Measurements from ENCODE around the gene PDGFA. TPM values are rescaled to one million over a fixed set of nuclear protein-coding genes. Genes with fewer than 3 reads are reported as not detected.

PDGFA gene
- total and polyA plus RNA-seq, 9 donors: 3.7 to 35.5 (median 8.7) TPM

DNA sequence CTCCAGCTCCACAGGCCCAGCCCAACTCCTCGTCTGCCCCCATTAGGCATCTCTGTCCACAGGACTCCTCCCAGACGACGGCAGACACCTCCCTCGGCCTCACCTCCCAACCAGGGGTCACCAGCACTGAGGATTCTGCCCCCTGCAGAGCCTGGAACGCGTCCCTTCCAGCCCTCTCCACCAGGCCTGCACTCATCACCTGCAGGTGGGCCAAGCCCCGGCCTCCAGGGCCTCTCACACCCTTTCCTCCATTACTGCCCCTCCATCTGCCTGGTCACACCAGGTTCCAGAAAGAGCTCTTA is 42.7 kb upstream of the PDGFA start:
- Histone ChIP-seq H3K27ac (no peak overlapping the region), H3K9me3 (no peaks in the 10 kb centered on the region), H3K27me3 (no peaks in the 10 kb centered on the region), H3K36me3 (no peaks in the 10 kb centered on the region), H3K4me1 (ENCODE audit: insufficient read depth) (peaks cover 3% of the 10 kb centered on the region), H3K4me3 (no peak overlapping the region)
- intact Hi-C loops (cut with DNase I): no loop called here
- WGBS, 3 donors: 91 to 93% (median 92%) methylated on average over 7 of the region's 7 CpGs
- TF ChIP-seq, protein P1, sequence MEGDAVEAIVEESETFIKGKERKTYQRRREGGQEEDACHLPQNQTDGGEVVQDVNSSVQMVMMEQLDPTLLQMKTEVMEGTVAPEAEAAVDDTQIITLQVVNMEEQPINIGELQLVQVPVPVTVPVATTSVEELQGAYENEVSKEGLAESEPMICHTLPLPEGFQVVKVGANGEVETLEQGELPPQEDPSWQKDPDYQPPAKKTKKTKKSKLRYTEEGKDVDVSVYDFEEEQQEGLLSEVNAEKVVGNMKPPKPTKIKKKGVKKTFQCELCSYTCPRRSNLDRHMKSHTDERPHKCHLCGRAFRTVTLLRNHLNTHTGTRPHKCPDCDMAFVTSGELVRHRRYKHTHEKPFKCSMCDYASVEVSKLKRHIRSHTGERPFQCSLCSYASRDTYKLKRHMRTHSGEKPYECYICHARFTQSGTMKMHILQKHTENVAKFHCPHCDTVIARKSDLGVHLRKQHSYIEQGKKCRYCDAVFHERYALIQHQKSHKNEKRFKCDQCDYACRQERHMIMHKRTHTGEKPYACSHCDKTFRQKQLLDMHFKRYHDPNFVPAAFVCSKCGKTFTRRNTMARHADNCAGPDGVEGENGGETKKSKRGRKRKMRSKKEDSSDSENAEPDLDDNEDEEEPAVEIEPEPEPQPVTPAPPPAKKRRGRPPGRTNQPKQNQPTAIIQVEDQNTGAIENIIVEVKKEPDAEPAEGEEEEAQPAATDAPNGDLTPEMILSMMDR (IDR thresholded peaks at IDR 0.05): no peak
- TF ChIP-seq POLR2A (IDR thresholded peaks at IDR 0.05) (no peak), EP300 (IDR thresholded peaks at IDR 0.05) (no peak)
- DNase-seq: no peak

DNA sequence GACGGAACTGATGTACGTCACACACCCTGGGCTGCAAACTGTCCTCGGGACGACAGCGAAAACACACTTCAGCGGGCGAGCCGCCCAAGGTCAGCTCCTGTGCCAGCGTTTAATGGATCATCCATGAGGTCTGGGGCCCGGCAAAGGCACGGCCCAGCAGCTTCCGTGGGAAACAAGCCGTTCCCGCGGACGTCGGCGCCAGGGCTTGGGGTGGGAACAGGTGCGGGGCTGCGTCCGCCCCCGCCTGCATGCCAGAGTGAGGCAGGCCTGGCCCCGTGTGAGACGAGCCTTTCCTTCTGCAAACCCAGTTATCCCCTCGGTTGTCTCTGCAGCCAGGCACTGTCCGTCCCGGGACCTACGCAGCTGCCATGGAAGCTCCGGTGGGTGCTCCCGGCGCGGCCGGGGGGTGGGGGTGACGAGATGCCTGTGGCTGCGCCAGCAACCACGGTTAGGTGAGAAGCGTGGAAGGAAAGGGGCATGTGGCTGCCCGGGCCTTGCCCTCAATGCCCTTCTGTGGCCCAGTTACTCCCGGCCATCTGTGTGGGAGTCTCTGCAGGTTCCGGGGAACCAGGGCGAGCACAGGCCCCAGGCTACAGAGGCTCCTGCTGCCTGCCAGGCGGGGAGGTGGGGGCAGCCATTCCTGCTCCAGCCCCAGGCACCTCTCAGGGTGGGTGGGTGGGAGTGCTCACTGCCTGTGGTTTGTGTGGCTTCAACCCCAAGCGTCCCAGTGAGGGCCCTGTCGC is 42.2 kb upstream of the PDGFA start:
- H3K9me3 ChIP-seq: no peaks in the 10 kb centered on the region
- peaks cover 3% of the 10 kb centered on the region for H3K4me1 ChIP-seq (ENCODE audit: insufficient read depth)
- intact Hi-C loops (cut with DNase I): no loop called here
- TF ChIP-seq POLR2A (IDR thresholded peaks at IDR 0.05) (no peak), EP300 (IDR thresholded peaks at IDR 0.05) (no peak)
- TF ChIP-seq, protein P1 (IDR thresholded peaks at IDR 0.05): no peak
- H3K4me3 ChIP-seq: no peak overlapping the region
- 54 to 72% (median 63%) methylated on average over 44 of the region's 44 CpGs for WGBS, 3 donors
- H3K36me3 ChIP-seq: no peaks in the 10 kb centered on the region
- H3K27ac ChIP-seq: no peak overlapping the region
- H3K27me3 ChIP-seq: no peaks in the 10 kb centered on the region
- peak; percentile 40 to 88 (median 69) for DNase-seq

- H3K4me3 ChIP-seq: no peak overlapping the region
- TF ChIP-seq, protein P1 (IDR thresholded peaks at IDR 0.05): no peak
- TF ChIP-seq EP300 (IDR thresholded peaks at IDR 0.05) (no peak), POLR2A (IDR thresholded peaks at IDR 0.05) (no peak)
- no peaks in the 10 kb centered on the region for H3K27me3 ChIP-seq
- H3K27ac ChIP-seq: no peak overlapping the region
- no peaks in the 10 kb centered on the region for H3K36me3 ChIP-seq
- H3K9me3 ChIP-seq: no peaks in the 10 kb centered on the region
- WGBS, 3 donors: 74 to 83% (median 81%) methylated on average over 21 of the region's 21 CpGs
- intact Hi-C loops (cut with DNase I): no loop called here
- H3K4me1 ChIP-seq (ENCODE audit: insufficient read depth): peaks cover 3% of the 10 kb centered on the region
- no peak for DNase-seq
Observed at GRCh38 chr7:560966-561630, 41.5 kb upstream of the PDGFA start.

DNA sequence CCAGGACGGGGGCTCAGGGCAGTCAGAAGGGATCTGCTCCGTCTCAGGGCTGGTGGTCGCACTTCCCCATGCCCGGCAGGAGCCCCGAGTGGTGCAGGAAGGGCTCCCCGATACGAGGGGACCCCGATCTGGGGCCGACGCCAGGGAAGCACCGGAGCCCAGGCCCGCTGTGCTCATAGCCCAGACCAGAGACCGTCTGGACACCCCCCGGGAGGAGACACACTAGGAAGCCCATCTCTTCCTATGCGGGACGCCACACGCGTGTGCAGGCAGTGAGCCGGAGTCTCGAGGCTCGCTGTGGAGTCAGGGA is 39.7 kb upstream of the PDGFA start:
- no peaks in the 10 kb centered on the region for H3K27me3 ChIP-seq
- 92 to 96% (median 94%) methylated on average over 20 to 21 of the region's 21 CpGs for WGBS, 3 donors
- H3K4me3 ChIP-seq: no peak overlapping the region
- no peaks in the 10 kb centered on the region for H3K36me3 ChIP-seq
- H3K4me1 ChIP-seq (ENCODE audit: insufficient read depth): peaks cover 3% of the 10 kb centered on the region
- no peaks in the 10 kb centered on the region for H3K9me3 ChIP-seq
- no peak overlapping the region for H3K27ac ChIP-seq
- intact Hi-C loops (cut with DNase I): no loop called here
- no peak for TF ChIP-seq EP300 (IDR thresholded peaks at IDR 0.05)
- TF ChIP-seq, protein P1 (IDR thresholded peaks at IDR 0.05): no peak
- no peak for TF ChIP-seq POLR2A (IDR thresholded peaks at IDR 0.05)
- DNase-seq: no peak

Measured in ovary (tissue), 9 donors.